K562 (cell line): ENCODE results near the gene MEX3D. TPM values are rescaled to one million over a fixed set of nuclear protein-coding genes. Genes with fewer than 3 reads are reported as not detected.

Source experiments
- ATAC-seq: fragments of 200-7000 bp; cut with Tn5 transposase; 3 replicates; pipeline ENCODE4 v1.9.1; 2020; ENCODE audit warnings: moderate library complexity
- BruUV-seq: library from RNA; stranded (reverse); fragments of 400-500 nt; replicated peaks from 2 replicates; lab custom pipeline; 2021; lab: Mats Ljungman, UMichigan
- CTCF ChIA-PET: fragments of 300-600 bp; formaldehyde crosslinking; extraction: SDS; loops from one replicate; lab custom pipeline; 2021; ENCODE audit warnings: low intra/inter-chr PET ratio; lab: Yijun Ruan, JAX
- POLR2A ChIA-PET: fragments of 300-600, 350-650 bp; sonication (Branson Sonifier 250); formaldehyde crosslinking; extraction: SDS; loops from one replicate; lab custom pipeline; 2021; ENCODE audit warnings: antibody characterized with exemption, inconsistent platforms; lab: Yijun Ruan, JAX
- DNase-seq, 4 experiments: peaks; one replicate each; pipeline versions ENCODE4 v3.0.0 to v3.0.0-alpha.2; 2011 to 2018; ENCODE audit warnings: low spot score in 3 of 4, mixed read lengths in 3 of 4; ENCODE audit errors: extremely low read depth in 1 of 4
- FAIRE-seq: peaks from 2 replicates; lab custom pipeline; 2011; peaks lifted over from hg19 to GRCh38; lab: Jason Lieb, UNC
- H2AFZ ChIP-seq: 2 replicates; pipeline ENCODE4 v1.6.0; 2011; ENCODE audit warnings: low read depth, low read length, control low read depth, inconsistent platforms
- H3K27ac ChIP-seq: fragments of 200-600 bp; 3 replicates; pipeline ENCODE4 v1.8.0; 2011; ENCODE audit warnings: low read depth, mild to moderate bottlenecking, control low read depth, inconsistent platforms, low read length, moderate library complexity, mixed read lengths; ENCODE audit errors: extremely low read depth
- H3K27me3 ChIP-seq, 2 experiments: fragments of 300-600 bp in 1 of 2; 2 replicates in 1 of 2; 3 replicates in 1 of 2; pipeline versions ENCODE4 v1.6.0 to v1.8.0; 2011; ENCODE audit warnings: inconsistent platforms in 2 of 2, low read length in 2 of 2, mild to moderate bottlenecking in 1 of 2, mixed read lengths in 1 of 2, moderate library complexity in 1 of 2; ENCODE audit not compliant: control insufficient read depth in 2 of 2, insufficient read depth in 2 of 2
- H3K36me3 ChIP-seq: fragments of 300-600 bp; 3 replicates; pipeline ENCODE4 v1.8.0; 2011; ENCODE audit warnings: mild to moderate bottlenecking, low read length, inconsistent platforms; ENCODE audit not compliant: control insufficient read depth, insufficient read depth
- H3K4me1 ChIP-seq, 2 experiments: fragments of 200-600 bp in 1 of 2; replicated peaks in 1 of 2; 2 replicates in 1 of 2; 3 replicates in 1 of 2; pipeline versions ENCODE4 v1.5.1 to v1.8.0; 2011; ENCODE audit warnings: inconsistent platforms in 2 of 2, low read length in 2 of 2, mild to moderate bottlenecking in 1 of 2, mixed read lengths in 1 of 2, moderate library complexity in 1 of 2; ENCODE audit not compliant: control insufficient read depth in 2 of 2, insufficient read depth in 2 of 2
- H3K4me2 ChIP-seq: 2 replicates; pipeline ENCODE4 v1.6.1; 2011; ENCODE audit warnings: low read length, control low read depth, inconsistent platforms, mixed read lengths; ENCODE audit not compliant: insufficient read depth
- H3K4me3 ChIP-seq: fragments of 200-600 bp; sonication (generic), shearing (Covaris generic); 2 replicates; pipeline ENCODE4 v1.5.1; 2016; ENCODE audit warnings: control low read depth, inconsistent platforms
- H3K79me2 ChIP-seq: fragments of 200-600 bp; 3 replicates; pipeline ENCODE4 v1.8.0; 2011; ENCODE audit warnings: low read length, inconsistent platforms; ENCODE audit not compliant: control insufficient read depth, insufficient read depth
- H3K9ac ChIP-seq, 2 experiments: 2 replicates each; pipeline versions ENCODE4 v1.6.0 to v1.6.1; 2011; ENCODE audit warnings: low read depth in 2 of 2, low read length in 2 of 2, control low read depth in 1 of 2, inconsistent platforms in 1 of 2, mild to moderate bottlenecking in 1 of 2, mixed read lengths in 1 of 2; ENCODE audit not compliant: insufficient read depth in 1 of 2
- H3K9me1 ChIP-seq: one replicate; pipeline ENCODE4 v1.6.0; 2011; ENCODE audit warnings: inconsistent platforms, mild to moderate bottlenecking, low read length, moderate library complexity; ENCODE audit not compliant: control insufficient read depth, insufficient read depth
- H3K9me3 ChIP-seq: replicated peaks from 2 replicates; pipeline ENCODE4 v1.5.1; 2011; ENCODE audit warnings: low read depth, low read length, inconsistent platforms; ENCODE audit not compliant: control insufficient read depth, insufficient read depth
- H4K20me1 ChIP-seq: replicated peaks from 2 replicates; pipeline ENCODE4 v1.6.1; 2011; ENCODE audit warnings: low read length, inconsistent platforms, mixed read lengths; ENCODE audit not compliant: control insufficient read depth, insufficient read depth
- BRF1 ChIP-seq: IDR thresholded peaks from 3 replicates; pipeline ENCODE4 v1.6.1; 2011; ENCODE audit warnings: borderline replicate concordance, mild to moderate bottlenecking; ENCODE audit not compliant: insufficient read length; ENCODE audit errors: extremely low read depth
- MYNN ChIP-seq, 2 experiments: sonication (generic); formaldehyde crosslinking in 1 of 2; IDR thresholded peaks; 2 replicates each; pipeline versions ENCODE4 v1.5.0 to v1.6.1; 2016 to 2020; ENCODE audit warnings: antibody characterized with exemption in 1 of 2, missing genetic modification reagents in 1 of 2
- RBM22 ChIP-seq: fragments of 200-400 bp; formaldehyde crosslinking; IDR thresholded peaks from 2 replicates; pipeline ENCODE4 v1.6.1; 2018; ENCODE audit warnings: low read length, low read depth; ENCODE audit not compliant: poor library complexity, severe bottlenecking
- SAP30 ChIP-seq: fragments of 200-600 bp; sonication (generic); IDR thresholded peaks from 2 replicates; pipeline ENCODE4 v1.6.1; 2012; ENCODE audit warnings: borderline replicate concordance, low read depth, mild to moderate bottlenecking, moderate library complexity, low read length, control low read depth, inconsistent platforms; ENCODE audit not compliant: insufficient read depth, poor library complexity, severe bottlenecking
- ZC3H11A ChIP-seq: IDR thresholded peaks from 2 replicates; pipeline ENCODE4 v1.6.1; 2012; ENCODE audit warnings: low read depth, low read length, improper control_type of control experiment
- ZFX ChIP-seq: sonication (generic); formaldehyde crosslinking; IDR thresholded peaks from 2 replicates; pipeline ENCODE4 v1.8.0; 2022; ENCODE audit warnings: mild to moderate bottlenecking, missing genetic modification reagents, moderate library complexity
- ZNF121 ChIP-seq: sonication (generic); formaldehyde crosslinking; conservative IDR thresholded peaks from 2 replicates; pipeline ENCODE4 v1.8.0; 2022; ENCODE audit warnings: missing genetic modification reagents
- ZNF224 ChIP-seq: sonication (generic); formaldehyde crosslinking; IDR thresholded peaks from 2 replicates; pipeline ENCODE4 v1.8.0; 2022; ENCODE audit warnings: mild to moderate bottlenecking, missing genetic modification reagents
- ZNF24 ChIP-seq: fragments of 450-650 bp; IDR thresholded peaks from 2 replicates; pipeline ENCODE4 v1.6.1; 2016
- ZNF778 ChIP-seq: fragments of 450-650 bp; formaldehyde crosslinking; IDR thresholded peaks from 2 replicates; pipeline ENCODE4 v1.4.0; 2020; ENCODE audit warnings: mild to moderate bottlenecking, moderate library complexity
- WGBS: fragments of 100-300 bp; shearing (Covaris generic); methylation state at CpG from one replicate; pipeline ENCODE4 v1.1.6; 2016; ENCODE audit warnings: low coverage, mixed read lengths; ENCODE audit not compliant: insufficient coverage; ENCODE audit errors: missing lambda C conversion rate; 5-methylcytosine and 5-hydroxymethylcytosine counted together
- in situ Hi-C: fragments of 300-500 bp; cut with MboI; formaldehyde crosslinking; loops from 4 replicates; pipeline ENCODE4 v1.15.0; 2018; ENCODE audit warnings: inconsistent platforms, mixed read lengths
- intact Hi-C: fragments of 100-400 bp; cut with micrococcal nuclease; formaldehyde crosslinking; loops from 2 replicates; pipeline ENCODE4 v1.14.2; 2022
- polyA plus RNA-seq, 8 experiments: library from polyadenylated mRNA; depleted of rRNA in 4 of 8; stranded (reverse) in 5 of 8; unstranded in 3 of 8; fragments of >200 nt; fragmentation: Nextera tagmentation in 2 of 8; fragmentation: Illumina TruSeq in 1 of 8; extraction: Ambion mirVana in 2 of 8; extraction: Trizol in 1 of 8; gene quantifications; 2 replicates each; pipeline versions ENCODE4 v1.2.1 to v1.2.3, GENCODE V29; 2011 to 2014; ENCODE audit warnings: inconsistent platforms in 1 of 8, missing spikeins in 1 of 8
- total RNA-seq, 7 experiments: library from RNA; depleted of rRNA in 6 of 7; stranded (reverse); fragments of >200 nt in 6 of 7; fragmentation: Illumina TruSeq in 2 of 7; extraction: Trizol in 2 of 7; gene quantifications; 2 replicates each; pipeline versions ENCODE4 v1.2.1 to v1.2.3, GENCODE V29; 2011 to 2021; ENCODE audit warnings: low replicate concordance in 1 of 7
- TF ChIP-seq, protein P1 (sequence below): sonication (generic); formaldehyde crosslinking; IDR thresholded peaks from 2 replicates; pipeline ENCODE4 v1.8.0; 2023; ENCODE audit warnings: mild to moderate bottlenecking, missing genetic modification reagents
- TF ChIP-seq, protein P2 (sequence below): fragments of 250-450 bp; sonication (Bioruptor Pico); IDR thresholded peaks from 2 replicates; pipeline ENCODE4 v1.9.0; 2021; ENCODE audit warnings: mild to moderate bottlenecking, inconsistent platforms

Gene MEX3D
- total and polyA plus RNA-seq, 9 of the 15 experiments (the other 6 are each of a cell fraction or from before 2014, with no cell fraction given) = 1.7 to 39.3 (median 5.7) TPM

- no peak for ATAC-seq
- no TSS peak for BruUV-seq
- POLR2A ChIA-PET = interaction anchor here (1.0 kb wide), 1 partner anchor 239 kb away, joined by 3 read pairs; the partner anchor contains the start of gene CIRBP
- H2AFZ ChIP-seq = no peak overlapping the region; the same call in 1 of the 2 replicates
- no peaks in the 10 kb centered on the region for H3K27me3 ChIP-seq
- no peaks in the 10 kb centered on the region for H3K9me3 ChIP-seq
- no peak overlapping the region for H3K27ac ChIP-seq
- H3K36me3 ChIP-seq = peaks cover 14% of the 10 kb centered on the region; the same call in 2 of the 3 replicates
- no peaks in the 10 kb centered on the region for H3K9me1 ChIP-seq
- TF ChIP-seq ZNF24 = peak; percentile 99
- TF ChIP-seq ZC3H11A = no peak
- TF ChIP-seq BRF1 = no peak
- TF ChIP-seq, protein P1, sequence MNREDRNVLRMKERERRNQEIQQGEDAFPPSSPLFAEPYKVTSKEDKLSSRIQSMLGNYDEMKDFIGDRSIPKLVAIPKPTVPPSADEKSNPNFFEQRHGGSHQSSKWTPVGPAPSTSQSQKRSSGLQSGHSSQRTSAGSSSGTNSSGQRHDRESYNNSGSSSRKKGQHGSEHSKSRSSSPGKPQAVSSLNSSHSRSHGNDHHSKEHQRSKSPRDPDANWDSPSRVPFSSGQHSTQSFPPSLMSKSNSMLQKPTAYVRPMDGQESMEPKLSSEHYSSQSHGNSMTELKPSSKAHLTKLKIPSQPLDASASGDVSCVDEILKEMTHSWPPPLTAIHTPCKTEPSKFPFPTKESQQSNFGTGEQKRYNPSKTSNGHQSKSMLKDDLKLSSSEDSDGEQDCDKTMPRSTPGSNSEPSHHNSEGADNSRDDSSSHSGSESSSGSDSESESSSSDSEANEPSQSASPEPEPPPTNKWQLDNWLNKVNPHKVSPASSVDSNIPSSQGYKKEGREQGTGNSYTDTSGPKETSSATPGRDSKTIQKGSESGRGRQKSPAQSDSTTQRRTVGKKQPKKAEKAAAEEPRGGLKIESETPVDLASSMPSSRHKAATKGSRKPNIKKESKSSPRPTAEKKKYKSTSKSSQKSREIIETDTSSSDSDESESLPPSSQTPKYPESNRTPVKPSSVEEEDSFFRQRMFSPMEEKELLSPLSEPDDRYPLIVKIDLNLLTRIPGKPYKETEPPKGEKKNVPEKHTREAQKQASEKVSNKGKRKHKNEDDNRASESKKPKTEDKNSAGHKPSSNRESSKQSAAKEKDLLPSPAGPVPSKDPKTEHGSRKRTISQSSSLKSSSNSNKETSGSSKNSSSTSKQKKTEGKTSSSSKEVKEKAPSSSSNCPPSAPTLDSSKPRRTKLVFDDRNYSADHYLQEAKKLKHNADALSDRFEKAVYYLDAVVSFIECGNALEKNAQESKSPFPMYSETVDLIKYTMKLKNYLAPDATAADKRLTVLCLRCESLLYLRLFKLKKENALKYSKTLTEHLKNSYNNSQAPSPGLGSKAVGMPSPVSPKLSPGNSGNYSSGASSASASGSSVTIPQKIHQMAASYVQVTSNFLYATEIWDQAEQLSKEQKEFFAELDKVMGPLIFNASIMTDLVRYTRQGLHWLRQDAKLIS (CRISPR knock-in tag) = no peak
- TF ChIP-seq ZNF121 (CRISPR knock-in tag) = 0 out of 2 replicates have a peak, but pooled peaks have one; percentile 5
- no peak for TF ChIP-seq RBM22
- 0 out of 2 replicates have a peak, but pooled peaks have one; percentile 7 for TF ChIP-seq ZFX (CRISPR knock-in tag)
- TF ChIP-seq ZNF224 (CRISPR knock-in tag) = 0 out of 2 replicates have a peak, but pooled peaks have one; percentile 19
- TF ChIP-seq, protein P2, sequence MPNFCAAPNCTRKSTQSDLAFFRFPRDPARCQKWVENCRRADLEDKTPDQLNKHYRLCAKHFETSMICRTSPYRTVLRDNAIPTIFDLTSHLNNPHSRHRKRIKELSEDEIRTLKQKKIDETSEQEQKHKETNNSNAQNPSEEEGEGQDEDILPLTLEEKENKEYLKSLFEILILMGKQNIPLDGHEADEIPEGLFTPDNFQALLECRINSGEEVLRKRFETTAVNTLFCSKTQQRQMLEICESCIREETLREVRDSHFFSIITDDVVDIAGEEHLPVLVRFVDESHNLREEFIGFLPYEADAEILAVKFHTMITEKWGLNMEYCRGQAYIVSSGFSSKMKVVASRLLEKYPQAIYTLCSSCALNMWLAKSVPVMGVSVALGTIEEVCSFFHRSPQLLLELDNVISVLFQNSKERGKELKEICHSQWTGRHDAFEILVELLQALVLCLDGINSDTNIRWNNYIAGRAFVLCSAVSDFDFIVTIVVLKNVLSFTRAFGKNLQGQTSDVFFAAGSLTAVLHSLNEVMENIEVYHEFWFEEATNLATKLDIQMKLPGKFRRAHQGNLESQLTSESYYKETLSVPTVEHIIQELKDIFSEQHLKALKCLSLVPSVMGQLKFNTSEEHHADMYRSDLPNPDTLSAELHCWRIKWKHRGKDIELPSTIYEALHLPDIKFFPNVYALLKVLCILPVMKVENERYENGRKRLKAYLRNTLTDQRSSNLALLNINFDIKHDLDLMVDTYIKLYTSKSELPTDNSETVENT (CRISPR knock-in tag) = peak; percentile 58; the same call in 1 of the 2 replicates
- peak; percentile 7 for TF ChIP-seq SAP30
- TF ChIP-seq MYNN (IDR thresholded peaks at IDR 0.05) = no peak
- no peak for TF ChIP-seq MYNN (CRISPR knock-in tag; IDR thresholded peaks at IDR 0.05)
- TF ChIP-seq ZNF778 (CRISPR knock-in tag) = no peak
- 12% methylated on average over 11 of the region's 12 CpGs for WGBS
- no peaks in the 10 kb centered on the region for H4K20me1 ChIP-seq
- peaks cover 11% of the 10 kb centered on the region; the same call in 2 of the 3 replicates for H3K79me2 ChIP-seq
- DNase-seq = no peak
- H3K4me3 ChIP-seq = peak overlapping the region; percentile 15
- peaks cover 12 to 69% of the 10 kb centered on the region in 2 experiments for H3K4me1 ChIP-seq
- no peak for FAIRE-seq
- peak overlapping the region; percentile 61 for H3K4me2 ChIP-seq
- H3K9ac ChIP-seq = peak overlapping the region in 1 of 2 experiments; percentile 88; a peak in 2 of 4 replicates
- intact Hi-C loops (no loop called here), in situ Hi-C loops (loop anchor here (5.0 kb wide), 1 partner anchor 51 kb away; no protein-coding TSS in a partner anchor)
- CTCF ChIA-PET = interaction anchor here (0.6 kb wide), 1 partner anchor 164 kb away, joined by 3 read pairs; no protein-coding TSS in a partner anchor
These were observed 59.6 kb downstream of the MEX3D start for GRCh38 chr19:1508507-1508856.
